Nephron progenitor cell (in vitro differentiated cells): ENCODE data around the gene MYO3B.

Experiments
- DNase-seq: peaks from one replicate; pipeline ENCODE4 v3.0.0; 2021
- H3K27ac Mint-ChIP-seq: 2 replicates; pipeline ENCODE4 v1.8.0; 2021; ENCODE audit warnings: mild to moderate bottlenecking, moderate library complexity, mixed read lengths
- H3K27me3 Mint-ChIP-seq: 2 replicates; pipeline ENCODE4 v1.8.0; 2021; ENCODE audit warnings: mild to moderate bottlenecking, low read depth, mixed read lengths; ENCODE audit not compliant: poor library complexity
- H3K36me3 Mint-ChIP-seq: 2 replicates; pipeline ENCODE4 v1.8.0; 2021; ENCODE audit warnings: low read depth, mixed read lengths
- H3K4me1 Mint-ChIP-seq: 2 replicates; pipeline ENCODE4 v1.8.0; 2021; ENCODE audit warnings: mixed read lengths
- H3K4me3 Mint-ChIP-seq: 2 replicates; pipeline ENCODE4 v1.8.0; 2021; ENCODE audit warnings: mild to moderate bottlenecking, moderate library complexity, mixed read lengths
- H3K9me3 Mint-ChIP-seq: 2 replicates; pipeline ENCODE4 v1.8.0; 2021; ENCODE audit warnings: mild to moderate bottlenecking, moderate library complexity, mixed read lengths
- CTCF ChIP-seq: fragments of 200-600 bp; sonication (generic); IDR thresholded peaks from 2 replicates; pipeline ENCODE4 v1.5.0; 2021; ENCODE audit warnings: antibody characterized with exemption

MYO3B gene

GRCh38 chr2:170639635-170640034, 461.7 kb downstream of the MYO3B start:
- no peak for DNase-seq
- Mint-ChIP-seq H3K4me3 (no peak overlapping the region), H3K27me3 (no peaks in the 10 kb centered on the region), H3K9me3 (no peaks in the 10 kb centered on the region), H3K27ac (no peak overlapping the region), H3K4me1 (peaks cover 10% of the 10 kb centered on the region), H3K36me3 (peaks cover 40% of the 10 kb centered on the region)
- no peak for TF ChIP-seq CTCF

DNA sequence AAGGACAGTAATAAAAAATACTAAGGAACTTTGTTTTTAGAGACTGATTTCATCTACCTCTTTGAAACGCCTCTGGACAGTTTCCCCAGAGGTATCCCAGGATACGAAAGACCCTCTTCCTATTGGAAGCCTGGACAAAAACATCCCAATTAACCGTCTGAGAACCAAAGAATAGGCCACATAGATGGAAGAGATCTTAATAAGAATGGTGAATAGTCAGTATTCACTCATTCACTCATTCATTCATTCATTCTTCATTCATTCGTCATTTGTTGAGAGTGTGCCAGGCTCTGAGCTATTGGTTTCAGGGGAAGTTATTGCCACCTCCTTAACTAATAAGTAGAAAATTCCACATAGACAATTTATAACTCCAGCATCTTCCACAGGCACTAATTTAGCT, 464.0 kb downstream of the MYO3B start:
- no peak for TF ChIP-seq CTCF
- peaks cover 10% of the 10 kb centered on the region for H3K4me1 Mint-ChIP-seq
- DNase-seq = no peak
- H3K9me3 Mint-ChIP-seq = no peaks in the 10 kb centered on the region
- H3K27me3 Mint-ChIP-seq = no peaks in the 10 kb centered on the region
- H3K27ac Mint-ChIP-seq = no peak overlapping the region
- H3K36me3 Mint-ChIP-seq = peaks cover 17% of the 10 kb centered on the region
- H3K4me3 Mint-ChIP-seq = no peak overlapping the region

- DNase-seq = no peak
- H3K27me3 Mint-ChIP-seq = peaks cover 3% of the 10 kb centered on the region
- H3K36me3 Mint-ChIP-seq = peaks cover 12% of the 10 kb centered on the region
- TF ChIP-seq CTCF = no peak
- peaks cover 15% of the 10 kb centered on the region for H3K4me1 Mint-ChIP-seq
- H3K27ac Mint-ChIP-seq = no peak overlapping the region
- no peak overlapping the region for H3K4me3 Mint-ChIP-seq
- no peaks in the 10 kb centered on the region for H3K9me3 Mint-ChIP-seq
Measured at GRCh38 chr2:170643346-170643745, 465.4 kb downstream of the MYO3B start.

DNA sequence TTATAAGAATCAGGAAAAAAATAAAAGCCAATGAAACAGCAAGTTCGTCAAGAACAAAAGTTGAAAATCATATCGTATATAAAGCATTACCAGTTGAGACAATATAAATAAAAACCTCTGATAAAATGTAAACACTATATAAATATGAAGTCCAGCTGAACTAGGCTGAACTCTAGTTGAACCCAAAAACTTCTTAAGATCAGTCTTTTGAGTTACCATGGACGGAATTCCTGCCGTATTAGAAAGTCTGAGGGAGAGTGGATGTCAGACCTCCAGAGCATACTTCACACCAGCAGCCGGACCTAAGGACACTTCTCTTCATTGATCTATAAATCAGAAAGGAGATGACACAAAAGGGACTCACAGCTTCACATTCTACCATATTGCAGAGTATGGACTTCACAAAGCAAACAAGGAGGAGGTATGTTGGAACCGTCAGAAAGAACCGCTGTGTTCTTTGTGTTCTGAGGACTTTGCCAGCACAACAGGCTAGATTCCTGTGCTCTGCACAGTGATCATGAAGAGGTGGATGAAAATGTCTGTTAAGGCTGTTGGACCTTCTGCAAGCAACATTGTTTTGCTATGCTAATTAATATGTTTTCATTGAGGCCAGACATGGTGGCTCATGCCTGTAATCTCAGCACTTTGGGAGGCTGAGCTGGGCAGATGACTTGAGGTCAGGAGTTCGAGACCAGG, 469.9 kb downstream of the MYO3B start:
- Mint-ChIP-seq H3K27ac (no peak overlapping the region), H3K36me3 (peaks cover 9% of the 10 kb centered on the region), H3K4me3 (no peak overlapping the region), H3K27me3 (peaks cover 3% of the 10 kb centered on the region), H3K4me1 (peaks cover 26% of the 10 kb centered on the region), H3K9me3 (no peaks in the 10 kb centered on the region)
- TF ChIP-seq CTCF = no peak
- no peak for DNase-seq

DNA sequence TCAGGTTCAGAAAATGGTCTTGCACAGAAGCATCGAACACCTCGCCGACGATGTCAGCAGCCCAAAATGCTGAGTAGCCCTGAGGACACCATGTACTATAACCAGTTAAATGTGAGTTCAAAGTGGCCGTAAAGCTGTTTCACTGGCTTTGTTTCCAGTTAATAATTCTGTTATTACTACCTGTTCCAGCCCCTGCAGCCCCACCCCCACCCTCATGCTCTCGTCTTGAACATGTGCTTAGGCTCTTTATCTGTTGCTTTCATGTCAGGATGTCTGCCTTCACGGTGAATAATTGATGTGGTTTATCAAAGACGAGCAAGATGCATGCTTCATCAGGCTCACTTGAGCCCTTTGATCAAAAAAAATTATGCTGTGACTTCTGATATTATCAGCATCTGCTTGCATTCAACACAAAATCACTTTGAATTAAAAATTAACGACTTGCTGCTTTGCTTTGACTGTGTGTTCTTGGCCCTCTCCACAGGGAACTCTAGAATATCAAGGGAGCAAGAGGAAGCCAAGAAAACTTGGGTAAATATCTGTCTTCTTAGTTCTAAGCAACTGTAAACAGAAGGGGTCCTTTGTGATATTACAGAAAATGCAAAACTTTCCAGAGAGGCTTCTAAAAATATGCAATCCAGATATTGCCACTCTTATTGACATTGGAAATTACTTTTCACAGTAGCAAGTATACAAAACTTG, 473.8 kb downstream of the MYO3B start:
- no peak overlapping the region for H3K4me3 Mint-ChIP-seq
- DNase-seq = no peak
- TF ChIP-seq CTCF = no peak
- peaks cover 32% of the 10 kb centered on the region for H3K4me1 Mint-ChIP-seq
- H3K36me3 Mint-ChIP-seq = peaks cover 5% of the 10 kb centered on the region
- no peak overlapping the region for H3K27ac Mint-ChIP-seq
- no peaks in the 10 kb centered on the region for H3K9me3 Mint-ChIP-seq
- H3K27me3 Mint-ChIP-seq = peaks cover 3% of the 10 kb centered on the region
